ENCODE data around the gene CUEDC1. TPM values are rescaled to one million over a fixed set of nuclear protein-coding genes. Genes with fewer than 3 reads are reported as not detected.

CUEDC1 gene
- total and polyA plus RNA-seq, 2 of the 13 experiments (the other 11 are each of a cell fraction or from before 2014, with no cell fraction given), result 7.4 to 12.9 TPM

DNA sequence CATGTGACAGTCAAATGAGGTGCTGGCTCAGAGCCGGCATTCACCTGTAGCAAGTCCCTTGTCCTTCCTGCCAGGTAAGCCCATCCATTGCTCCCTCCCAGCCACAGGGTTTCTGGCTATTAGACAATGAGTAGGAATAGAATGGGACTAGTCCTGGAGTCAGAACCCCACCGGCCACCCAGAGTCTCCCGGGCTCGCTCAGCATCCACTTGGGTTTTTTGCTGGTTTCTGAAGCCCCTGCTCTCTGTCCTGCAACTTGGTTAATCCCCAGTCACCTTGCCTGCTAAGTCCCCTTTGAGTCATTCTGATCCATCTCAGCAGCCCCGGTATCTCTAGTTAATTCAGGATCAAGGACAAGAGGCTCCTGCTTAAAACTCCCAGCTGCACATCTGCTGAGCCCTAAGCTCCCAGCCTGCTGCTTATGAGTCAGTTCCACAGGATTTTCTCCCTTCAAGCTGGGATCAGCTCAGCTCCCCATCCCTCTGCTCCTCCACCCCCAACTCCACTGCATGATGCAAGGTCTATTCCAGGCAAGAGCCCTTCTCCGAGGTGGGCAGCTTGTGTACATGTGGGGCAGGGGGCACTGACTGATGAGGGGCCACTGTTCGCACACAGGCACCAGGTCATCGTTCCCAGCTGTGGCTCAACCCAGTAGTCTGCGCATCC is 85.5 kb downstream of the CUEDC1 start (continued):
- TF ChIP-seq, protein P1, sequence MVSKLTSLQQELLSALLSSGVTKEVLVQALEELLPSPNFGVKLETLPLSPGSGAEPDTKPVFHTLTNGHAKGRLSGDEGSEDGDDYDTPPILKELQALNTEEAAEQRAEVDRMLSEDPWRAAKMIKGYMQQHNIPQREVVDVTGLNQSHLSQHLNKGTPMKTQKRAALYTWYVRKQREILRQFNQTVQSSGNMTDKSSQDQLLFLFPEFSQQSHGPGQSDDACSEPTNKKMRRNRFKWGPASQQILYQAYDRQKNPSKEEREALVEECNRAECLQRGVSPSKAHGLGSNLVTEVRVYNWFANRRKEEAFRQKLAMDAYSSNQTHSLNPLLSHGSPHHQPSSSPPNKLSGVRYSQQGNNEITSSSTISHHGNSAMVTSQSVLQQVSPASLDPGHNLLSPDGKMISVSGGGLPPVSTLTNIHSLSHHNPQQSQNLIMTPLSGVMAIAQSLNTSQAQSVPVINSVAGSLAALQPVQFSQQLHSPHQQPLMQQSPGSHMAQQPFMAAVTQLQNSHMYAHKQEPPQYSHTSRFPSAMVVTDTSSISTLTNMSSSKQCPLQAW (CRISPR knock-in tag; IDR thresholded peaks at IDR 0.05), result no peak
- TF ChIP-seq ZNF567 (CRISPR knock-in tag; IDR thresholded peaks at IDR 0.05; ENCODE audit: borderline replicate concordance) (no peak), RFX5 (IDR thresholded peaks at IDR 0.05; ENCODE audit: low read depth, low read length) (no peak), MIER3 (CRISPR knock-in tag; IDR thresholded peaks at IDR 0.05; ENCODE audit: borderline replicate concordance) (no peak), XRCC5 (optimal IDR thresholded peaks at IDR 0.05; ENCODE audit: low read length) (no peak), NFIB (CRISPR knock-in tag; IDR thresholded peaks at IDR 0.05; ENCODE audit: borderline replicate concordance) (no peak), HOXA9 (CRISPR knock-in tag; IDR thresholded peaks at IDR 0.05; ENCODE audit: borderline replicate concordance) (peak; percentile 23; the same call in 1 of the 2 replicates), ZNF30 (CRISPR knock-in tag; IDR thresholded peaks at IDR 0.05) (no peak), ZNF101 (CRISPR knock-in tag; IDR thresholded peaks at IDR 0.05; ENCODE audit: borderline replicate concordance, low read depth) (no peak), ZNF615 (CRISPR knock-in tag; IDR thresholded peaks at IDR 0.05; ENCODE audit: borderline replicate concordance) (no peak), ZNF556 (CRISPR knock-in tag; IDR thresholded peaks at IDR 0.05; ENCODE audit: borderline replicate concordance) (no peak), POLR2AphosphoS5 (IDR thresholded peaks at IDR 0.05; ENCODE audit: low read depth, low read length) (no peak), RFX3 (CRISPR knock-in tag; IDR thresholded peaks at IDR 0.05) (no peak), ZC3H13 (CRISPR knock-in tag; IDR thresholded peaks at IDR 0.05) (peak; percentile 67; the same call in 1 of the 2 replicates), ZNF562 (CRISPR knock-in tag; IDR thresholded peaks at IDR 0.05; ENCODE audit: borderline replicate concordance) (no peak)
- TF ChIP-seq, protein P2, sequence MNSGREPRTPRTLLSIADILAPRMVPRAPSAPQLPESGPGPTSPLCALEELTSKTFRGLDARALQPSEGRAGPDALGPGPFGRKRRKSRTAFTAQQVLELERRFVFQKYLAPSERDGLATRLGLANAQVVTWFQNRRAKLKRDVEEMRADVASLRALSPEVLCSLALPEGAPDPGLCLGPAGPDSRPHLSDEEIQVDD (CRISPR knock-in tag; IDR thresholded peaks at IDR 0.05; ENCODE audit: borderline replicate concordance), result 0 out of 2 replicates have a peak, but pooled peaks have one; percentile 31
- TF ChIP-seq, protein P3, sequence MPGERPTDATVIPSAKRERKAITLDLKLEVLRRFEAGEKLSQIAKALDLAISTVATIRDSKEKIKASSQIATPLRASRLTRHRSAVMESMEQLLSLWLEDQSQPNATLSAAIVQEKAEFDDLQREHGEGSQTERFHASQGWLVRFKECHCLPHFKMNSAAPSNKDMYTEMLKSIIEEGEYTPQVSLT (CRISPR knock-in tag; IDR thresholded peaks at IDR 0.05; ENCODE audit: borderline replicate concordance, low read depth), result no peak
- TF ChIP-seq, protein P4, sequence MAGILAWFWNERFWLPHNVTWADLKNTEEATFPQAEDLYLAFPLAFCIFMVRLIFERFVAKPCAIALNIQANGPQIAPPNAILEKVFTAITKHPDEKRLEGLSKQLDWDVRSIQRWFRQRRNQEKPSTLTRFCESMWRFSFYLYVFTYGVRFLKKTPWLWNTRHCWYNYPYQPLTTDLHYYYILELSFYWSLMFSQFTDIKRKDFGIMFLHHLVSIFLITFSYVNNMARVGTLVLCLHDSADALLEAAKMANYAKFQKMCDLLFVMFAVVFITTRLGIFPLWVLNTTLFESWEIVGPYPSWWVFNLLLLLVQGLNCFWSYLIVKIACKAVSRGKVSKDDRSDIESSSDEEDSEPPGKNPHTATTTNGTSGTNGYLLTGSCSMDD (CRISPR knock-in tag; IDR thresholded peaks at IDR 0.05), result no peak
- TF ChIP-seq, protein P5, sequence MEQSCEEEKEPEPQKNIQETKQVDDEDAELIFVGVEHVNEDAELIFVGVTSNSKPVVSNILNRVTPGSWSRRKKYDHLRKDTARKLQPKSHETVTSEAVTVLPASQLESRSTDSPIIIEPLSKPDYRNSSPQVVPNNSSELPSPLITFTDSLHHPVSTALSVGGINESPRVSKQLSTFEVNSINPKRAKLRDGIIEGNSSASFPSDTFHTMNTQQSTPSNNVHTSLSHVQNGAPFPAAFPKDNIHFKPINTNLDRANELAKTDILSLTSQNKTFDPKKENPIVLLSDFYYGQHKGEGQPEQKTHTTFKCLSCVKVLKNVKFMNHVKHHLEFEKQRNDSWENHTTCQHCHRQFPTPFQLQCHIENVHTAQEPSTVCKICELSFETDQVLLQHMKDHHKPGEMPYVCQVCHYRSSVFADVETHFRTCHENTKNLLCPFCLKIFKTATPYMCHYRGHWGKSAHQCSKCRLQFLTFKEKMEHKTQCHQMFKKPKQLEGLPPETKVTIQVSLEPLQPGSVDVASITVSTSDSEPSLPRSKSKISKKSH (CRISPR knock-in tag; IDR thresholded peaks at IDR 0.05; ENCODE audit: borderline replicate concordance), result peak; percentile 37; the same call in 1 of the 2 replicates
- TF ChIP-seq, protein P6, sequence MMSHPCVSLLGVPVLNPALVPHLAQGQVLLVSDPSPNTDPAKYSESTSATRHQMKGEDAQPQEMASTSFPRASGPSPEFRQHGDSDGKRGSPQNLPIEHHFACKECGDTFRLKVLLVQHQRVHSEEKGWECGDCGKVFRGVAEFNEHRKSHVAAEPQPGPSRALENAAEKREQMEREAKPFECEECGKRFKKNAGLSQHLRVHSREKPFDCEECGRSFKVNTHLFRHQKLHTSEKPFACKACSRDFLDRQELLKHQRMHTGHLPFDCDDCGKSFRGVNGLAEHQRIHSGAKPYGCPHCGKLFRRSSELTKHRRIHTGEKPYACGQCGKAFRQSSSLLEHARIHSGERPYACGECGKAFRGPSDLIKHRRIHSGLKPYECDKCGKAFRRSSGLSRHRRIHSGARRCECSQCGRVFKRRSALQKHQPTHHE (CRISPR knock-in tag; IDR thresholded peaks at IDR 0.05; ENCODE audit: borderline replicate concordance), result no peak

Measured in HepG2 (cell line).